Nephron (organoid): Measurements from ENCODE around the gene SMARCB1.

Source experiments
- H3K27ac Mint-ChIP-seq, 3 experiments: 2 replicates each; pipeline ENCODE4 v1.8.0; 2020; ENCODE audit warnings: mixed read lengths in 3 of 3, mild to moderate bottlenecking in 2 of 3, moderate library complexity in 1 of 3
- H3K27me3 Mint-ChIP-seq: 2 replicates; pipeline ENCODE4 v1.8.0; 2021; ENCODE audit warnings: low read depth, mild to moderate bottlenecking, moderate library complexity, mixed read lengths
- H3K36me3 Mint-ChIP-seq: 2 replicates; pipeline ENCODE4 v1.8.0; 2020; ENCODE audit warnings: low read depth, mixed read lengths
- H3K4me1 Mint-ChIP-seq: 2 replicates; pipeline ENCODE4 v1.8.0; 2020; ENCODE audit warnings: mixed read lengths
- H3K4me3 Mint-ChIP-seq, 3 experiments: 2 replicates each; pipeline ENCODE4 v1.8.0; 2020; ENCODE audit warnings: mild to moderate bottlenecking in 3 of 3, mixed read lengths in 3 of 3, moderate library complexity in 2 of 3
- H3K9me3 Mint-ChIP-seq: 2 replicates; pipeline ENCODE4 v1.8.0; 2020; ENCODE audit warnings: mixed read lengths
- TF ChIP-seq, protein P1 (sequence below), 3 experiments: fragments of 200-600 bp; sonication (generic); IDR thresholded peaks; one replicate each; pipeline ENCODE4 v1.5.0; 2021; ENCODE audit warnings: antibody characterized with exemption in 3 of 3; ENCODE audit not compliant: unreplicated experiment in 3 of 3

The SMARCB1 gene

DNA sequence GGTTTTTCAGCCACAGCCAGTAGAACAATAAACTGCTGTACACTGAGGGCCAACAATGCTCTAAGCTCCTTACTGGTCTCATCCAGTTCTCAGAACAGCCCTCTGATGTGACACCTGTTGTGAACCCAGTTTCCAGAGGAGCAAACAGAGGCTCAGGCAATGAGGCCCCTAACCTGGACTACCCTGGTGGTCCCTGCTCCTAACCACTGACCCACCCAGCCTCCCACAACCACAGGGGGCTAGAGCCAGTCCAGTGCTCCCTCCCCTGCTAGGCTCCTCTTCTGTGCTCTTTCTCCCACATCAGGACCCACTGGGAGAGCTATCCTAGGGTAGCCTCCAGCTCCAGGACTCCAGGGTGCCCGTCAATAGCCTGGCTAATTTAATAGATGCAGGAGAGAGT lies 4.1 kb upstream of the SMARCB1 start:
- Mint-ChIP-seq H3K27ac (no peak overlapping the region), H3K4me1 (peaks cover 24% of the 10 kb centered on the region), H3K36me3 (peaks cover 3% of the 10 kb centered on the region), H3K27me3 (no peaks in the 10 kb centered on the region), H3K9me3 (no peaks in the 10 kb centered on the region), H3K4me3 (no peak overlapping the region)
- TF ChIP-seq, protein P1, sequence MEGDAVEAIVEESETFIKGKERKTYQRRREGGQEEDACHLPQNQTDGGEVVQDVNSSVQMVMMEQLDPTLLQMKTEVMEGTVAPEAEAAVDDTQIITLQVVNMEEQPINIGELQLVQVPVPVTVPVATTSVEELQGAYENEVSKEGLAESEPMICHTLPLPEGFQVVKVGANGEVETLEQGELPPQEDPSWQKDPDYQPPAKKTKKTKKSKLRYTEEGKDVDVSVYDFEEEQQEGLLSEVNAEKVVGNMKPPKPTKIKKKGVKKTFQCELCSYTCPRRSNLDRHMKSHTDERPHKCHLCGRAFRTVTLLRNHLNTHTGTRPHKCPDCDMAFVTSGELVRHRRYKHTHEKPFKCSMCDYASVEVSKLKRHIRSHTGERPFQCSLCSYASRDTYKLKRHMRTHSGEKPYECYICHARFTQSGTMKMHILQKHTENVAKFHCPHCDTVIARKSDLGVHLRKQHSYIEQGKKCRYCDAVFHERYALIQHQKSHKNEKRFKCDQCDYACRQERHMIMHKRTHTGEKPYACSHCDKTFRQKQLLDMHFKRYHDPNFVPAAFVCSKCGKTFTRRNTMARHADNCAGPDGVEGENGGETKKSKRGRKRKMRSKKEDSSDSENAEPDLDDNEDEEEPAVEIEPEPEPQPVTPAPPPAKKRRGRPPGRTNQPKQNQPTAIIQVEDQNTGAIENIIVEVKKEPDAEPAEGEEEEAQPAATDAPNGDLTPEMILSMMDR (IDR thresholded peaks at IDR 0.05; ENCODE audit: unreplicated experiment in 3 of 3), result no peak

DNA sequence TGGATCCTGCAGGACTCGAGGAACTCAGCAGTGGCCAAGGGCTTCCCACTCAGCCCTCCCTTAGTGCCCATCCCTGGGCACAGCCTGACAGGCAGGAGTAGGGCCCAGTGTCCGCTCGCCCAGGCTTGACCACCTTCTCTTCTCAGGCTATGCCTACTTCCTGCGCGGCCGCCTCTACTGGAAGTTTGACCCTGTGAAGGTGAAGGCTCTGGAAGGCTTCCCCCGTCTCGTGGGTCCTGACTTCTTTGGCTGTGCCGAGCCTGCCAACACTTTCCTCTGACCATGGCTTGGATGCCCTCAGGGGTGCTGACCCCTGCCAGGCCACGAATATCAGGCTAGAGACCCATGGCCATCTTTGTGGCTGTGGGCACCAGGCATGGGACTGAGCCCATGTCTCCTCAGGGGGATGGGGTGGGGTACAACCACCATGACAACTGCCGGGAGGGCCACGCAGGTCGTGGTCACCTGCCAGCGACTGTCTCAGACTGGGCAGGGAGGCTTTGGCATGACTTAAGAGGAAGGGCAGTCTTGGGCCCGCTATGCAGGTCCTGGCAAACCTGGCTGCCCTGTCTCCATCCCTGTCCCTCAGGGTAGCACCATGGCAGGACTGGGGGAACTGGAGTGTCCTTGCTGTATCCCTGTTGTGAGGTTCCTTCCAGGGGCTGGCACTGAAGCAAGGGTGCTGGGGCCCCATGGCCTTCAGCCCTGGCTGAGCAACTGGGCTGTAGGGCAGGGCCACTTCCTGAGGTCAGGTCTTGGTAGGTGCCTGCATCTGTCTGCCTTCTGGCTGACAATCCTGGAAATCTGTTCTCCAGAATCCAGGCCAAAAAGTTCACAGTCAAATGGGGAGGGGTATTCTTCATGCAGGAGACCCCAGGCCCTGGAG lies 3.3 kb upstream of the SMARCB1 start:
- TF ChIP-seq, protein P1 (IDR thresholded peaks at IDR 0.05; ENCODE audit: unreplicated experiment in 3 of 3), result no peak
- peak overlapping the region; percentile 76 to 91 (median 89) for H3K27ac Mint-ChIP-seq
- no peaks in the 10 kb centered on the region for H3K9me3 Mint-ChIP-seq
- no peaks in the 10 kb centered on the region for H3K27me3 Mint-ChIP-seq
- peaks cover 3% of the 10 kb centered on the region for H3K36me3 Mint-ChIP-seq
- H3K4me1 Mint-ChIP-seq, result peaks cover 29% of the 10 kb centered on the region
- H3K4me3 Mint-ChIP-seq, result no peak overlapping the region

DNA sequence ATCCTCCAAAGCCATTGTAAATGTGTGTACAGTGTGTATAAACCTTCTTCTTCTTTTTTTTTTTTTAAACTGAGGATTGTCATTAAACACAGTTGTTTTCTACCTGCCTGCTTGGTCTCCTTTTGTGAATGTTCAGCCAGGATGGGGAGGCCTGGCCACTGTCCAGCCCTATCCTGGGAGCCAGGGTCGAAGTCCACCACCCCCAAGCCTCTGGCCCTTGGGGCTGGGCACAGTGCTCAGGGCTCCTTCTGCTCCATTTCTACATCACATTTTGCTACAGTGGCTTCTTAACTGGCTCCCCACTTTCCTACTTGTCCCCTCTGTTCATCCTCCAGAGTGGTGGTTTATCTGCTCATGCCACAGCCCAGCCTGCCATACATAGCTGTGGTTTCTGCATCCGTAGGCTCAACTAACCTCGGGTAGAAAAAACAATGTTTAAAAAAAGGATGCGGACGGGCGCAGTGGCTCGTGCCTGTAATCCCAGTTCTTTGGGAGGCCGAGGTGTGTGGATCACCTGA lies 2.5 kb upstream of the SMARCB1 start:
- Mint-ChIP-seq H3K36me3 (peaks cover 3% of the 10 kb centered on the region), H3K9me3 (no peaks in the 10 kb centered on the region), H3K4me3 (peak overlapping the region in 2 of 3 experiments; percentile 16 to 57), H3K27ac (peak overlapping the region; percentile 76 to 91 (median 89)), H3K27me3 (no peaks in the 10 kb centered on the region), H3K4me1 (peaks cover 32% of the 10 kb centered on the region)
- TF ChIP-seq, protein P1 (IDR thresholded peaks at IDR 0.05; ENCODE audit: unreplicated experiment in 3 of 3), result no peak

DNA sequence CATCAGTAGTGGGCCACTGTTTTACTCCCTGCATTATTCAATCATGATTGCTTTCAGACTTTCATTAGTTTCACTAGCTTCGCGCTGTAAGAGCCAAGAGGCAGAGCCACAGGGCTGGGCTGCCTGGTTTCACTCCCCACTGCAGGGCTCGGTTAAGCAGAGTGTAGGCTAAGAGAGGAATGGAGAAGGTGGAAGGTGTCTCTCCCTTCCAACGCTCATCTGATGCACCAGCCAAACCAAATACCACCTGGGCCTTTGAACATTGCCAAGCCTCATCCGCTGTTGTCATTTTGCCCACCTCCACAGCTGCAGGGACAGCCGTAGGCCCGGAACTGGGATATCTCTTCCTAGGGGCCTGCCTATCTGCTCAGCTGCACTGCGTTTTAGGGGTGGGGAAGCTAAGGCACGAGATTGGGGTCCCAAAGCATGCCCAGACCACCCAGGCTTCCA lies 480 bp upstream of the SMARCB1 start:
- TF ChIP-seq, protein P1 (IDR thresholded peaks at IDR 0.05; ENCODE audit: unreplicated experiment in 3 of 3), result no peak
- peaks cover 41% of the 10 kb centered on the region for H3K4me1 Mint-ChIP-seq
- no peaks in the 10 kb centered on the region for H3K27me3 Mint-ChIP-seq
- peak overlapping the region; percentile 98 to 100 (median 99) for H3K27ac Mint-ChIP-seq
- no peaks in the 10 kb centered on the region for H3K9me3 Mint-ChIP-seq
- H3K4me3 Mint-ChIP-seq, result peak overlapping the region; percentile 91 to 95 (median 92)
- H3K36me3 Mint-ChIP-seq, result peaks cover 7% of the 10 kb centered on the region

DNA sequence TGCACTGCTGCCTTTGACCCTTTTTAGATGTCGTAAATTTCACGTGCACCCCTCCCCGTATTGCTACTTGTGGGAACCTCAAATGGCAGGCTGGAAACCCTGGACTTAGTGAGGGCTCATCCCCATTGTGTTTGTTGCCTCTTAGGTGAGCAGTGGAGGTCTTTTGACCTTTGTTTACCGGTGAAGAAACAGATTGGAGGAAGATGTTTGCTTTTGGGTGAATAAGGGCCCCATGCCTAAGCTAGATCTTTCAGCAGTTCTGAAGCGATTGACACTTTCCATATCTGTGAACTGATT lies 782 bp downstream of the SMARCB1 start:
- peaks cover 17% of the 10 kb centered on the region for H3K36me3 Mint-ChIP-seq
- peak overlapping the region; percentile 92 to 97 (median 95) for H3K4me3 Mint-ChIP-seq
- peak overlapping the region; percentile 98 to 100 (median 99) for H3K27ac Mint-ChIP-seq
- no peaks in the 10 kb centered on the region for H3K9me3 Mint-ChIP-seq
- peaks cover 51% of the 10 kb centered on the region for H3K4me1 Mint-ChIP-seq
- TF ChIP-seq, protein P1 (IDR thresholded peaks at IDR 0.05; ENCODE audit: unreplicated experiment in 3 of 3), result no peak
- H3K27me3 Mint-ChIP-seq, result no peaks in the 10 kb centered on the region
